Measurements from ENCODE around the gene IRF4.

Gene IRF4

GRCh38 chr6:390914-391558, 516 bp upstream of the IRF4 start:
- TF ChIP-seq YY1 (IDR thresholded peaks at IDR 0.05; ENCODE audit: low read depth) (no peak), RAD21 (IDR thresholded peaks at IDR 0.05; ENCODE audit: low read depth) (no peak), TCF12 (IDR thresholded peaks at IDR 0.05; ENCODE audit: low read depth) (no peak), TEAD4 (IDR thresholded peaks at IDR 0.05) (no peak), REST (IDR thresholded peaks at IDR 0.05; ENCODE audit: low read depth) (no peak), TAF1 (IDR thresholded peaks at IDR 0.05; ENCODE audit: low read depth) (no peak), MAX (IDR thresholded peaks at IDR 0.05) (no peak), EP300 (IDR thresholded peaks at IDR 0.05; ENCODE audit: borderline replicate concordance) (no peak), NFIC (IDR thresholded peaks at IDR 0.05) (no peak), ZBTB7A (IDR thresholded peaks at IDR 0.05; ENCODE audit: low read depth) (no peak), EGR1 (IDR thresholded peaks at IDR 0.05) (no peak), CREB1 (IDR thresholded peaks at IDR 0.05; ENCODE audit: low read depth) (no peak)

- TF ChIP-seq EGR1 (IDR thresholded peaks at IDR 0.05) (no peak), FOXM1 (IDR thresholded peaks at IDR 0.05; ENCODE audit: borderline replicate concordance, low read depth) (no peak), REST (IDR thresholded peaks at IDR 0.05; ENCODE audit: low read depth) (no peak), USF1 (IDR thresholded peaks at IDR 0.05) (no peak), YY1 (IDR thresholded peaks at IDR 0.05; ENCODE audit: low read depth) (no peak), TEAD4 (IDR thresholded peaks at IDR 0.05) (no peak), CEBPB (IDR thresholded peaks at IDR 0.05) (no peak), NFIC (IDR thresholded peaks at IDR 0.05) (no peak), TCF12 (IDR thresholded peaks at IDR 0.05; ENCODE audit: low read depth) (no peak), RAD21 (IDR thresholded peaks at IDR 0.05; ENCODE audit: low read depth) (no peak), EP300 (IDR thresholded peaks at IDR 0.05; ENCODE audit: borderline replicate concordance) (no peak), MAX (IDR thresholded peaks at IDR 0.05) (no peak), TAF1 (IDR thresholded peaks at IDR 0.05; ENCODE audit: low read depth) (no peak), ZBTB7A (IDR thresholded peaks at IDR 0.05; ENCODE audit: low read depth) (no peak)
These were observed 1.2 kb downstream of the IRF4 start for GRCh38 chr6:392441-393390.

GRCh38 chr6:393391-394221, 2.1 kb downstream of the IRF4 start:
- no peak for TF ChIP-seq FOXM1 (IDR thresholded peaks at IDR 0.05; ENCODE audit: borderline replicate concordance, low read depth)
- no peak for TF ChIP-seq EP300 (IDR thresholded peaks at IDR 0.05; ENCODE audit: borderline replicate concordance)
- no peak for TF ChIP-seq TEAD4 (IDR thresholded peaks at IDR 0.05)
- no peak for TF ChIP-seq NFIC (IDR thresholded peaks at IDR 0.05)
- no peak for TF ChIP-seq CEBPB (IDR thresholded peaks at IDR 0.05)
- no peak for TF ChIP-seq YY1 (IDR thresholded peaks at IDR 0.05; ENCODE audit: low read depth)
- TF ChIP-seq REST (IDR thresholded peaks at IDR 0.05; ENCODE audit: low read depth): no peak
- TF ChIP-seq TAF1 (IDR thresholded peaks at IDR 0.05; ENCODE audit: low read depth): no peak
- TF ChIP-seq EGR1 (IDR thresholded peaks at IDR 0.05): no peak
- no peak for TF ChIP-seq TCF12 (IDR thresholded peaks at IDR 0.05; ENCODE audit: low read depth)
- TF ChIP-seq USF1 (IDR thresholded peaks at IDR 0.05): no peak
- TF ChIP-seq ZBTB7A (IDR thresholded peaks at IDR 0.05; ENCODE audit: low read depth): no peak
- no peak for TF ChIP-seq RAD21 (IDR thresholded peaks at IDR 0.05; ENCODE audit: low read depth)
- no peak for TF ChIP-seq CREB1 (IDR thresholded peaks at IDR 0.05; ENCODE audit: low read depth)
- TF ChIP-seq MAX (IDR thresholded peaks at IDR 0.05): no peak
